Measurements from ENCODE around the gene TCFL5. TPM values are rescaled to one million over a fixed set of nuclear protein-coding genes. Genes with fewer than 3 reads are reported as not detected.

Gene TCFL5
- 9.1 TPM for total RNA-seq

GRCh38 chr20:62861726-62862336 lies at the start of gene TCFL5:
TCFL5 (minus strand) TSS chr20:62861822; CDS start chr20:62861670, 152 bp downstream.
- DNase-seq, result peak; percentile 93

GRCh38 chr20:62910777-62911497 lies 49.3 kb upstream of the TCFL5 start:
- DNase-seq, result no peak

- DNase-seq, result no peak
Measured at GRCh38 chr20:62910217-62910766, 48.7 kb upstream of the TCFL5 start.

GRCh38 chr20:62908971-62909791 lies 47.6 kb upstream of the TCFL5 start:
- DNase-seq, result no peak

- no peak for DNase-seq
Measured at GRCh38 chr20:62907384-62908317, 46.0 kb upstream of the TCFL5 start.

- no peak for DNase-seq
Measured at GRCh38 chr20:62906647-62907375, 45.2 kb upstream of the TCFL5 start.

- DNase-seq, result no peak
Measured at GRCh38 chr20:62906209-62906608, 44.6 kb upstream of the TCFL5 start.

GRCh38 chr20:62905536-62906117 lies 44.0 kb upstream of the TCFL5 start:
- no peak for DNase-seq

- no peak for DNase-seq
Measured at GRCh38 chr20:62902926-62903615, 41.4 kb upstream of the TCFL5 start.

GRCh38 chr20:62901891-62902290 lies 40.3 kb upstream of the TCFL5 start:
- no peak for DNase-seq

- DNase-seq, result peak; percentile 64
Measured at GRCh38 chr20:62900692-62901584, 39.3 kb upstream of the TCFL5 start.

- peak; percentile 86 for DNase-seq
Measured at GRCh38 chr20:62900052-62900691, 38.5 kb upstream of the TCFL5 start.

GRCh38 chr20:62899633-62900051 lies 38.0 kb upstream of the TCFL5 start:
- DNase-seq, result peak; percentile 52

GRCh38 chr20:62898970-62899632 lies 37.5 kb upstream of the TCFL5 start:
- DNase-seq, result no peak

- peak; percentile 22 for DNase-seq
Measured at GRCh38 chr20:62898093-62898964, 36.7 kb upstream of the TCFL5 start.

- no peak for DNase-seq
Measured at GRCh38 chr20:62897666-62898065, 36.0 kb upstream of the TCFL5 start.

- no peak for DNase-seq
Measured at GRCh38 chr20:62896526-62896925, 34.9 kb upstream of the TCFL5 start.

All from tongue (tissue), 2 donors.